Neural cell (in vitro differentiated cells): Measurements from ENCODE around the gene GLT1D1.
"Not testable (repeated sequence)": the region's sequence is repeated elsewhere in the genome, so short reads cannot be mapped to it uniquely, and the experiment has no call there.

Experiments used
- EP300 ChIP-seq: fragments of 450-650 bp; conservative IDR thresholded peaks from 2 replicates; pipeline ENCODE4 v1.6.1; 2014; ENCODE audit warnings: antibody characterized with exemption, mild to moderate bottlenecking, moderate library complexity; ENCODE audit not compliant: poor library complexity, severe bottlenecking
- EZH2 ChIP-seq: fragments of 200-600, 300-800 bp; shearing (Covaris generic), sonication (generic); IDR thresholded peaks from 2 replicates; pipeline ENCODE4 v1.6.1; 2014; ENCODE audit warnings: antibody characterized with exemption, low read length, borderline replicate concordance, mild to moderate bottlenecking; ENCODE audit not compliant: insufficient read depth, poor library complexity, severe bottlenecking
- MXI1 ChIP-seq: fragments of 450-650 bp; conservative IDR thresholded peaks from 2 replicates; pipeline ENCODE4 v1.6.1; 2014; ENCODE audit warnings: antibody characterized with exemption, mild to moderate bottlenecking; ENCODE audit not compliant: poor library complexity, severe bottlenecking
- POLR2AphosphoS5 ChIP-seq: IDR thresholded peaks from 2 replicates; pipeline ENCODE4 v1.6.1; 2012
- RAD21 ChIP-seq: fragments of 450-650 bp; conservative IDR thresholded peaks from 2 replicates; pipeline ENCODE4 v1.6.1; 2014; ENCODE audit warnings: antibody characterized with exemption, mild to moderate bottlenecking, moderate library complexity
- SMC3 ChIP-seq: fragments of 450-650 bp; conservative IDR thresholded peaks from 2 replicates; pipeline ENCODE4 v1.6.1; 2014; ENCODE audit warnings: antibody characterized with exemption, mild to moderate bottlenecking, moderate library complexity; ENCODE audit not compliant: poor library complexity
- TAF1 ChIP-seq: IDR thresholded peaks from 2 replicates; pipeline ENCODE4 v1.6.1; 2012; ENCODE audit warnings: low read depth
- TF ChIP-seq, protein P1 (sequence below): fragments of 450-650 bp; IDR thresholded peaks from 2 replicates; pipeline ENCODE4 v1.5.1; 2014; ENCODE audit warnings: antibody characterized with exemption, mild to moderate bottlenecking, moderate library complexity; ENCODE audit not compliant: poor library complexity, severe bottlenecking
- TF ChIP-seq, protein P2 (sequence below): IDR thresholded peaks from 2 replicates; pipeline ENCODE4 v1.6.1; 2012; ENCODE audit warnings: borderline replicate concordance

- not testable (repeated sequence) for TF ChIP-seq POLR2AphosphoS5, MXI1, RAD21, EP300, TAF1, EZH2, SMC3
- TF ChIP-seq, protein P1, sequence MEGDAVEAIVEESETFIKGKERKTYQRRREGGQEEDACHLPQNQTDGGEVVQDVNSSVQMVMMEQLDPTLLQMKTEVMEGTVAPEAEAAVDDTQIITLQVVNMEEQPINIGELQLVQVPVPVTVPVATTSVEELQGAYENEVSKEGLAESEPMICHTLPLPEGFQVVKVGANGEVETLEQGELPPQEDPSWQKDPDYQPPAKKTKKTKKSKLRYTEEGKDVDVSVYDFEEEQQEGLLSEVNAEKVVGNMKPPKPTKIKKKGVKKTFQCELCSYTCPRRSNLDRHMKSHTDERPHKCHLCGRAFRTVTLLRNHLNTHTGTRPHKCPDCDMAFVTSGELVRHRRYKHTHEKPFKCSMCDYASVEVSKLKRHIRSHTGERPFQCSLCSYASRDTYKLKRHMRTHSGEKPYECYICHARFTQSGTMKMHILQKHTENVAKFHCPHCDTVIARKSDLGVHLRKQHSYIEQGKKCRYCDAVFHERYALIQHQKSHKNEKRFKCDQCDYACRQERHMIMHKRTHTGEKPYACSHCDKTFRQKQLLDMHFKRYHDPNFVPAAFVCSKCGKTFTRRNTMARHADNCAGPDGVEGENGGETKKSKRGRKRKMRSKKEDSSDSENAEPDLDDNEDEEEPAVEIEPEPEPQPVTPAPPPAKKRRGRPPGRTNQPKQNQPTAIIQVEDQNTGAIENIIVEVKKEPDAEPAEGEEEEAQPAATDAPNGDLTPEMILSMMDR = not testable (repeated sequence)
- TF ChIP-seq, protein P2, sequence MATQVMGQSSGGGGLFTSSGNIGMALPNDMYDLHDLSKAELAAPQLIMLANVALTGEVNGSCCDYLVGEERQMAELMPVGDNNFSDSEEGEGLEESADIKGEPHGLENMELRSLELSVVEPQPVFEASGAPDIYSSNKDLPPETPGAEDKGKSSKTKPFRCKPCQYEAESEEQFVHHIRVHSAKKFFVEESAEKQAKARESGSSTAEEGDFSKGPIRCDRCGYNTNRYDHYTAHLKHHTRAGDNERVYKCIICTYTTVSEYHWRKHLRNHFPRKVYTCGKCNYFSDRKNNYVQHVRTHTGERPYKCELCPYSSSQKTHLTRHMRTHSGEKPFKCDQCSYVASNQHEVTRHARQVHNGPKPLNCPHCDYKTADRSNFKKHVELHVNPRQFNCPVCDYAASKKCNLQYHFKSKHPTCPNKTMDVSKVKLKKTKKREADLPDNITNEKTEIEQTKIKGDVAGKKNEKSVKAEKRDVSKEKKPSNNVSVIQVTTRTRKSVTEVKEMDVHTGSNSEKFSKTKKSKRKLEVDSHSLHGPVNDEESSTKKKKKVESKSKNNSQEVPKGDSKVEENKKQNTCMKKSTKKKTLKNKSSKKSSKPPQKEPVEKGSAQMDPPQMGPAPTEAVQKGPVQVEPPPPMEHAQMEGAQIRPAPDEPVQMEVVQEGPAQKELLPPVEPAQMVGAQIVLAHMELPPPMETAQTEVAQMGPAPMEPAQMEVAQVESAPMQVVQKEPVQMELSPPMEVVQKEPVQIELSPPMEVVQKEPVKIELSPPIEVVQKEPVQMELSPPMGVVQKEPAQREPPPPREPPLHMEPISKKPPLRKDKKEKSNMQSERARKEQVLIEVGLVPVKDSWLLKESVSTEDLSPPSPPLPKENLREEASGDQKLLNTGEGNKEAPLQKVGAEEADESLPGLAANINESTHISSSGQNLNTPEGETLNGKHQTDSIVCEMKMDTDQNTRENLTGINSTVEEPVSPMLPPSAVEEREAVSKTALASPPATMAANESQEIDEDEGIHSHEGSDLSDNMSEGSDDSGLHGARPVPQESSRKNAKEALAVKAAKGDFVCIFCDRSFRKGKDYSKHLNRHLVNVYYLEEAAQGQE = not testable (repeated sequence)
Observed at GRCh38 chr12:128851429-128851828, 1.8 kb upstream of the GLT1D1 start.
